OCI-LY1 (cell line): ENCODE measurements around the gene CORO2B.

ENCODE experiments used
- H2AFZ ChIP-seq: fragments of 200-600 bp; sonication (generic), shearing (Covaris generic); 2 replicates; pipeline ENCODE4 v1.6.0; 2014; ENCODE audit warnings: antibody characterized with exemption, mild to moderate bottlenecking, low read length
- H3F3A ChIP-seq: fragments of 200-600 bp; sonication (generic), shearing (Covaris generic); 2 replicates; pipeline ENCODE4 v1.6.0; 2014; ENCODE audit warnings: mild to moderate bottlenecking, antibody characterized with exemption, low read length, moderate library complexity; ENCODE audit not compliant: insufficient read depth
- H3K27ac ChIP-seq: fragments of 200-600 bp; sonication (generic); 2 replicates; pipeline ENCODE4 v1.5.1; 2014; ENCODE audit warnings: low read length, mixed run types, mild to moderate bottlenecking, low read depth; ENCODE audit not compliant: poor library complexity, severe bottlenecking
- H3K27me3 ChIP-seq: fragments of 200-600 bp; sonication (generic); 2 replicates; pipeline ENCODE4 v1.6.0; 2014; ENCODE audit warnings: antibody characterized with exemption, mild to moderate bottlenecking, low read length, moderate library complexity; ENCODE audit not compliant: insufficient read depth
- H3K36me3 ChIP-seq: fragments of 200-600 bp; sonication (generic); 2 replicates; pipeline ENCODE4 v1.6.1; 2014; ENCODE audit warnings: mild to moderate bottlenecking, antibody characterized with exemption, low read length, moderate library complexity, mixed read lengths; ENCODE audit not compliant: insufficient read depth
- H3K4me1 ChIP-seq: fragments of 200-600 bp; sonication (generic); 2 replicates; pipeline ENCODE4 v1.5.1; 2014; ENCODE audit warnings: mild to moderate bottlenecking, low read length, moderate library complexity; ENCODE audit not compliant: insufficient read depth, severe bottlenecking
- H3K4me2 ChIP-seq: fragments of 200-600 bp; sonication (generic), shearing (Covaris generic); 2 replicates; pipeline ENCODE4 v1.6.1; 2014; ENCODE audit warnings: low read length
- H3K4me3 ChIP-seq: fragments of 200-600 bp; sonication (generic); 2 replicates; pipeline ENCODE4 v1.5.1; 2014; ENCODE audit warnings: low read length, low read depth, mild to moderate bottlenecking, mixed read lengths; ENCODE audit not compliant: poor library complexity, severe bottlenecking
- H3K79me2 ChIP-seq: fragments of 200-600 bp; shearing (Covaris generic); 2 replicates; pipeline ENCODE4 v1.6.1; 2016; ENCODE audit warnings: mixed run types, low read length, mixed read lengths; ENCODE audit not compliant: insufficient read depth
- H3K9ac ChIP-seq: fragments of 200-600 bp; sonication (generic), shearing (Covaris generic); 2 replicates; pipeline ENCODE4 v1.6.1; 2014; ENCODE audit warnings: mild to moderate bottlenecking, low read length, mixed read lengths
- H3K9me2 ChIP-seq: fragments of 200-600 bp; sonication (generic), shearing (Covaris generic); 2 replicates; pipeline ENCODE4 v1.6.1; 2014; ENCODE audit warnings: low read depth, mild to moderate bottlenecking, low read length, mixed read lengths
- H3K9me3 ChIP-seq: fragments of 200-600 bp; shearing (Covaris generic); 2 replicates; pipeline ENCODE4 v1.6.1; 2014; ENCODE audit warnings: low read length, mixed read lengths
- H4K20me1 ChIP-seq: fragments of 200-600 bp; sonication (generic), shearing (Covaris generic); 2 replicates; pipeline ENCODE4 v1.6.0; 2016; ENCODE audit warnings: mild to moderate bottlenecking, low read length; ENCODE audit not compliant: insufficient read depth
- EZH2 ChIP-seq: fragments of 200-600 bp; sonication (generic), shearing (Covaris generic); IDR thresholded peaks from 2 replicates; pipeline ENCODE4 v1.8.0; 2017; ENCODE audit warnings: borderline replicate concordance, mixed run types, mild to moderate bottlenecking, antibody characterized with exemption, low read length, moderate library complexity, mixed read lengths
- TF ChIP-seq, protein P1 (sequence below): fragments of 200-600 bp; sonication (generic), shearing (Covaris generic); IDR thresholded peaks from 2 replicates; pipeline ENCODE4 v1.5.1; 2017; ENCODE audit warnings: mild to moderate bottlenecking, antibody characterized with exemption, low read length, moderate library complexity, mixed read lengths

CORO2B gene

DNA sequence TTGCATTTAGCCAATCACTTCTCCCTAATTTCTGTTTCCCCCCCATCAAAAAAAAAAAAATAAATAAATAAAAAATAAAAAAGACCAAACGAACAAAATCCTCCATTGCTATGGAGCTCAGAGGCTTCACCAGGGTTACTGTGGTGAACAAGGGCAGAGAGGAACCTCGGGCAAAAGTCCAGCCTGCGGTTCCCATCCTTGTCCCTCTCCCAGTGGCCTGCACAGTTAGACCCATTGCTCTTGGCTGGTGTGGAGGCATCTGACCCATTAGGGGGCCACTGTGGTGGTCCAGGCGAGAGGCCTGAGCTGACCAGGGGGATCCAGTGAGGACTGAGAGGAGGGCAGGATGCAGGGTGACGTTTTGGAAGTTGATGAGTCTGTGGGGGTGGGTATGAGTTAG lies 18.8 kb downstream of the CORO2B start:
- H3K9me3 ChIP-seq: no peaks in the 10 kb centered on the region
- no peak overlapping the region for H3K27ac ChIP-seq
- 0 out of 2 replicates have a peak, but pooled peaks cover 6% of the 10 kb centered on the region for H3K27me3 ChIP-seq
- H3K4me3 ChIP-seq: no peak overlapping the region
- H3K9me2 ChIP-seq: no peaks in the 10 kb centered on the region
- H3F3A ChIP-seq: no peaks in the 10 kb centered on the region
- no peaks in the 10 kb centered on the region for H4K20me1 ChIP-seq
- H3K36me3 ChIP-seq: no peaks in the 10 kb centered on the region
- no peak overlapping the region for H3K9ac ChIP-seq
- H2AFZ ChIP-seq: no peak overlapping the region
- no peaks in the 10 kb centered on the region for H3K4me1 ChIP-seq
- H3K4me2 ChIP-seq: no peak overlapping the region
- no peaks in the 10 kb centered on the region for H3K79me2 ChIP-seq
- TF ChIP-seq, protein P1, sequence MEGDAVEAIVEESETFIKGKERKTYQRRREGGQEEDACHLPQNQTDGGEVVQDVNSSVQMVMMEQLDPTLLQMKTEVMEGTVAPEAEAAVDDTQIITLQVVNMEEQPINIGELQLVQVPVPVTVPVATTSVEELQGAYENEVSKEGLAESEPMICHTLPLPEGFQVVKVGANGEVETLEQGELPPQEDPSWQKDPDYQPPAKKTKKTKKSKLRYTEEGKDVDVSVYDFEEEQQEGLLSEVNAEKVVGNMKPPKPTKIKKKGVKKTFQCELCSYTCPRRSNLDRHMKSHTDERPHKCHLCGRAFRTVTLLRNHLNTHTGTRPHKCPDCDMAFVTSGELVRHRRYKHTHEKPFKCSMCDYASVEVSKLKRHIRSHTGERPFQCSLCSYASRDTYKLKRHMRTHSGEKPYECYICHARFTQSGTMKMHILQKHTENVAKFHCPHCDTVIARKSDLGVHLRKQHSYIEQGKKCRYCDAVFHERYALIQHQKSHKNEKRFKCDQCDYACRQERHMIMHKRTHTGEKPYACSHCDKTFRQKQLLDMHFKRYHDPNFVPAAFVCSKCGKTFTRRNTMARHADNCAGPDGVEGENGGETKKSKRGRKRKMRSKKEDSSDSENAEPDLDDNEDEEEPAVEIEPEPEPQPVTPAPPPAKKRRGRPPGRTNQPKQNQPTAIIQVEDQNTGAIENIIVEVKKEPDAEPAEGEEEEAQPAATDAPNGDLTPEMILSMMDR: no peak
- TF ChIP-seq EZH2: no peak

DNA sequence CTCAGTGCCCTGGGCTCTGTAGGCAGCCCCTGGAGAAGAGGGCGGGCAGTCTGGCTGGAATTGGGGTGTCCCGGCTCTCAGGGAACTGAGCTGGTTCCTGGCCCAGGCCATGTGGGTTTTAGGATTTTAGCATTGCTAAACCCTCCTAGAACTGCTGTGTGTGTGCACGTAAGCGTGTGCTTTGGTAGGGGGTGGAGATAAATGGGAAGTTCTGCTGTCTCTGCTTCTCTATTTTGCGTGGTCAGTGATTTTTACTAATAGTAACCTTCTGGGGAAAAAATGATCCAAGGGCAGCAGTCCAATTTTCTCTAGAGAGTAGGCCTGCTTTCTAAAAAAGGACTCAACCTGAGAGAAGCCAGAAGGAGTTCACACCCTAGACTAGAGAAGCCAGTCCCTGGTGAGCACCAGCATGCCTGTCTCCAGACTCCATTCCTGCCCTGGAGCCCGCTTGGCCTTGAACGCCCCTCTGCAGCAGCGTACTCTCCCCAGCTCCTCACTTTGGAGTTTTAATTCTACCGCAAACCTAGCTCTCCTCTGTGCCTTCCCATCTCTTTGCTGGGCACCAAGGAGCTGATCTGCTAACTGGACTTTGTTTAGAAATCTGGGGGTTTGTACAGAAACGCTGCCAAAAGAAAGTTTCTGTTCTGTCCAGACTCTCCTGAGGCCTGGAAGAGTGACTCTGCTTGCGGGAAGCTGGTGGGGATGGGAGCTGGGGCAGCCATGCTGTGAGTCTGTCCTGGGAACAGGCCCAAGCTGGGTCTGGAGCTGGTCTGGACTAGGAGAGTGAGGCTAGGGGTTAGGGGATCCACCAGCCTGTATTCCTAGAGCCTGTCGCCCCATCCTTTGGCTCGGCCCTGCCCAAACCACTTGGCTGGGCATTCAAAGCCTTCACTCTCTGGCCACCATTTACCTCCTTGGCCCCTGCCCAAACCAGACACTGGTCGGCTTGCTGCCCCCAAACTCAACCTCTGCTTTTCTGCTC lies 19.7 kb downstream of the CORO2B start:
- H2AFZ ChIP-seq: no peak overlapping the region
- no peaks in the 10 kb centered on the region for H3K36me3 ChIP-seq
- H3F3A ChIP-seq: no peaks in the 10 kb centered on the region
- no peaks in the 10 kb centered on the region for H3K9me3 ChIP-seq
- no peak overlapping the region for H3K4me2 ChIP-seq
- H3K27me3 ChIP-seq: 0 out of 2 replicates have a peak, but pooled peaks cover 3% of the 10 kb centered on the region
- H3K79me2 ChIP-seq: no peaks in the 10 kb centered on the region
- H3K4me3 ChIP-seq: no peak overlapping the region
- no peak for TF ChIP-seq EZH2
- TF ChIP-seq, protein P1: no peak
- H4K20me1 ChIP-seq: no peaks in the 10 kb centered on the region
- no peaks in the 10 kb centered on the region for H3K9me2 ChIP-seq
- no peak overlapping the region for H3K27ac ChIP-seq
- H3K4me1 ChIP-seq: no peaks in the 10 kb centered on the region
- H3K9ac ChIP-seq: no peak overlapping the region

DNA sequence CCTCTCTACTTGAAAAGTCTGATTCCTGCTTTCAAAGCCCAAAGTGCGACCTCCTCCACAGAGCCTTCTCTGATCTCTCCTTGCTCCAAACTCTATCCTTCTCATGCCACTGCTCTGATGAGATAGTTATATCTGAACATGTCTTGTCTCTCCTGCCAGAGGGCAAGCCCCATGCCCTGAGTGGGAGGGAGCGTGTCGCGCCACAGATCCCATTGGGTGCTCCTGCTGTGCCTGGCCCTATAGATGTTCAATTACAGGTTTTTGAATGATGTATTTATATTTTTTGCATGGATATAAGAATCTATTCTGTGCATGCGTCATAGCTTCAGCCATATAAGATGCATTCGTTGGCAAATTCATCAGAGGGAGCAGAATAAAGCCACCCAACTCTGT lies 20.4 kb downstream of the CORO2B start:
- Histone ChIP-seq H3K9ac (no peak overlapping the region), H3K36me3 (no peaks in the 10 kb centered on the region), H3K4me3 (no peak overlapping the region), H4K20me1 (no peaks in the 10 kb centered on the region), H2AFZ (no peak overlapping the region), H3K9me2 (no peaks in the 10 kb centered on the region), H3F3A (no peaks in the 10 kb centered on the region), H3K4me1 (no peaks in the 10 kb centered on the region), H3K27me3 (no peaks in the 10 kb centered on the region), H3K4me2 (no peak overlapping the region), H3K79me2 (no peaks in the 10 kb centered on the region), H3K27ac (no peak overlapping the region), H3K9me3 (no peaks in the 10 kb centered on the region)
- TF ChIP-seq EZH2: no peak
- TF ChIP-seq, protein P1: no peak
